Stimulated activated CD8-positive, alpha-beta memory T cell treated with anti-CD3 and anti-CD28 coated beads, Interleukin-12 subunit alpha, Interleukin-12 subunit beta, amount 100 ng/mL, for 24 hours (primary cell): ENCODE measurements around the gene EMILIN1.

Experiments used
- DNase-seq: peaks from one replicate; pipeline ENCODE4 v3.0.0-alpha.2; 2020; ENCODE audit errors: extremely low read depth

The EMILIN1 gene

GRCh38 chr2:27123302-27124150 is 45.1 kb downstream of the EMILIN1 start, which contains the start of gene ABHD1:
TSS of gene ABHD1 (plus strand) at chr2:27123815. CDS start at chr2:27123949, 134 bp downstream.
- DNase-seq, result peak; percentile 23

- no peak for DNase-seq
Observed at GRCh38 chr2:27125104-27125503, 46.7 kb downstream of the EMILIN1 start.

- DNase-seq, result no peak
Observed at GRCh38 chr2:27126252-27126710, 47.9 kb downstream of the EMILIN1 start.

- no peak for DNase-seq
Observed at GRCh38 chr2:27127883-27128667, 49.7 kb downstream of the EMILIN1 start.

- no peak for DNase-seq
Observed at GRCh38 chr2:27128668-27129571, 50.5 kb downstream of the EMILIN1 start.

GRCh38 chr2:27130396-27130795 is 52.0 kb downstream of the EMILIN1 start:
- DNase-seq, result no peak

- no peak for DNase-seq
Observed at GRCh38 chr2:27131429-27131828, 53.0 kb downstream of the EMILIN1 start.

- no peak for DNase-seq
Observed at GRCh38 chr2:27133195-27133875, 54.9 kb downstream of the EMILIN1 start.

GRCh38 chr2:27133905-27134780 is 55.7 kb downstream of the EMILIN1 start, which contains the start of gene PREB:
TSS of gene PREB (minus strand) at chr2:27134636. CDS start at chr2:27134421, 215 bp downstream.
- DNase-seq, result peak; percentile 97

GRCh38 chr2:27134781-27135477 is 56.5 kb downstream of the EMILIN1 start:
- DNase-seq, result no peak

GRCh38 chr2:27135478-27135955 is 57.1 kb downstream of the EMILIN1 start:
- no peak for DNase-seq
